ENCODE data around the gene SPON1. TPM values are rescaled to one million over a fixed set of nuclear protein-coding genes. Genes with fewer than 3 reads are reported as not detected.

The SPON1 gene
- total and polyA plus RNA-seq, 10 of the 15 experiments (the other 5 are each of a cell fraction or from before 2014, with no cell fraction given): 0.13 to 1.1 (median 0.18) TPM; not detected in 5

GRCh38 chr11:14290422-14290821 lies 327.9 kb downstream of the SPON1 start:
- peak; percentile 33; the same call in 2 of the 3 replicates for ATAC-seq
- H3K36me3 ChIP-seq (ENCODE audit: control insufficient read depth in 2 of 2, insufficient read depth in 2 of 2, low read length in 1 of 2): peaks cover 2 to 13% of the 10 kb centered on the region in 2 experiments; a peak in 2 of 4 replicates
- no TSS peak for BruUV-seq (replicated peaks)
- ChIA-PET RAD21 (ENCODE audit: unreplicated experiment) (no interaction called here), CTCF (interaction anchor here (0.6 to 3.1 kb wide), 4 partner anchors 10 to 202 kb away, joined by 3 to 12 read pairs (median 5); no protein-coding TSS in a partner anchor), SMC1A (ENCODE audit: uncharacterized antibody, unreplicated experiment) (no interaction called here), POLR2A (no interaction called here)
- FAIRE-seq: no peak
- H3K27me3 ChIP-seq (replicated peaks in 1 of 2; ENCODE audit: control insufficient read depth in 2 of 2, insufficient read depth in 2 of 2, low read length in 1 of 2): no peaks in the 10 kb centered on the region
- in situ Hi-C loops (cut with MboI) (no loop called here), intact Hi-C loops (cut with micrococcal nuclease; ENCODE audit: unreplicated experiment) (no loop called here)
- H3K79me2 ChIP-seq (ENCODE audit: control insufficient read depth, insufficient read depth, low read length): no peaks in the 10 kb centered on the region
- no peaks in the 10 kb centered on the region for H3K4me1 ChIP-seq (ENCODE audit: control insufficient read depth, insufficient read depth, low read length)
- 84% methylated on average over 3 of the region's 3 CpGs for WGBS (ENCODE audit: insufficient coverage, insufficient replicate concordance, low lambda C conversion rate, missing lambda C conversion rate)
- H3K9me3 ChIP-seq (replicated peaks; ENCODE audit: control insufficient read depth, insufficient read depth, low read length): no peaks in the 10 kb centered on the region
- no peak overlapping the region for H3K4me3 ChIP-seq
- H4K20me1 ChIP-seq (ENCODE audit: control insufficient read depth, insufficient read depth): no peaks in the 10 kb centered on the region
- no peak overlapping the region for H3K27ac ChIP-seq (ENCODE audit: control insufficient read depth, insufficient read depth)
- TF ChIP-seq PKNOX1 (IDR thresholded peaks at IDR 0.05) (no peak), ZNF384 (IDR thresholded peaks at IDR 0.05; ENCODE audit: borderline replicate concordance, low read depth, low read length) (no peak), NFYA (IDR thresholded peaks at IDR 0.05; ENCODE audit: borderline replicate concordance, low read depth, low read length) (no peak), IKZF1 (conservative IDR thresholded peaks at IDR 0.05) (no peak), KLF5 (IDR thresholded peaks at IDR 0.05; ENCODE audit: partially characterized antibody) (no peak), NFXL1 (IDR thresholded peaks at IDR 0.05; ENCODE audit: borderline replicate concordance) (no peak), POLR2AphosphoS5 (IDR thresholded peaks at IDR 0.05; ENCODE audit: low read length) (no peak), MYB (IDR thresholded peaks at IDR 0.05; ENCODE audit: borderline replicate concordance, low read depth, low read length) (no peak), ATF2 (IDR thresholded peaks at IDR 0.05; ENCODE audit: low read length) (no peak), SREBF1 (IDR thresholded peaks at IDR 0.05; ENCODE audit: low read length) (no peak), ZNF622 (IDR thresholded peaks at IDR 0.05) (no peak), E2F8 (IDR thresholded peaks at IDR 0.05; ENCODE audit: low read depth, partially characterized antibody) (no peak), ZSCAN29 (IDR thresholded peaks at IDR 0.05) (no peak), IKZF2 (IDR thresholded peaks at IDR 0.05) (no peak), RELB (IDR thresholded peaks at IDR 0.05; ENCODE audit: low read depth) (no peak), ASH2L (IDR thresholded peaks at IDR 0.05; ENCODE audit: borderline replicate concordance, low read depth) (no peak), MEF2B (IDR thresholded peaks at IDR 0.05; ENCODE audit: partially characterized antibody, poor library complexity, severe bottlenecking) (no peak), TARDBP (IDR thresholded peaks at IDR 0.05; ENCODE audit: borderline replicate concordance) (no peak)
- H2AFZ ChIP-seq (ENCODE audit: control insufficient read depth, low read depth, low read length): no peak overlapping the region
- no peak for DNase-seq (ENCODE audit: low read depth, low spot score)
- no peak overlapping the region for H3K9ac ChIP-seq (ENCODE audit: control insufficient read depth, insufficient read depth, low read length)
- no peak overlapping the region for H3K4me2 ChIP-seq (ENCODE audit: control insufficient read depth, insufficient read depth)
